MG63 (cell line): ENCODE results near the gene OXGR1. TPM values are rescaled to one million over a fixed set of nuclear protein-coding genes. Genes with fewer than 3 reads are reported as not detected.
"Not testable (repeated sequence)": the region's sequence is repeated elsewhere in the genome, so short reads cannot be mapped to it uniquely, and the experiment has no call there.

Experiments
- DNase-seq: peaks from one replicate; pipeline ENCODE4 v3.0.0-alpha.2; 2020
- H3K27me3 ChIP-seq: fragments of 250-450 bp; sonication (Bioruptor Pico); 2 replicates; pipeline ENCODE4 v1.5.1; 2020; ENCODE audit warnings: mild to moderate bottlenecking, moderate library complexity
- H3K36me3 ChIP-seq: fragments of 250-450 bp; sonication (Bioruptor Pico); 2 replicates; pipeline ENCODE4 v1.5.1; 2020; ENCODE audit warnings: mild to moderate bottlenecking, moderate library complexity
- H3K4me3 ChIP-seq: fragments of 250-450 bp; sonication (Bioruptor Pico); 2 replicates; pipeline ENCODE4 v1.5.1; 2020; ENCODE audit warnings: mild to moderate bottlenecking, moderate library complexity
- H3K9me3 ChIP-seq: fragments of 250-450 bp; sonication (Bioruptor Pico); 2 replicates; pipeline ENCODE4 v1.5.1; 2020; ENCODE audit warnings: mild to moderate bottlenecking, moderate library complexity
- total RNA-seq: library from RNA; depleted of rRNA; stranded (reverse); fragments of >200 nt; shearing (Covaris generic); gene quantifications from 2 replicates; pipeline ENCODE4 v1.2.3, GENCODE V29; 2014; ENCODE audit warnings: low replicate concordance

OXGR1 gene
- total RNA-seq, 1 experiment from 2014 or later: not detected

DNA sequence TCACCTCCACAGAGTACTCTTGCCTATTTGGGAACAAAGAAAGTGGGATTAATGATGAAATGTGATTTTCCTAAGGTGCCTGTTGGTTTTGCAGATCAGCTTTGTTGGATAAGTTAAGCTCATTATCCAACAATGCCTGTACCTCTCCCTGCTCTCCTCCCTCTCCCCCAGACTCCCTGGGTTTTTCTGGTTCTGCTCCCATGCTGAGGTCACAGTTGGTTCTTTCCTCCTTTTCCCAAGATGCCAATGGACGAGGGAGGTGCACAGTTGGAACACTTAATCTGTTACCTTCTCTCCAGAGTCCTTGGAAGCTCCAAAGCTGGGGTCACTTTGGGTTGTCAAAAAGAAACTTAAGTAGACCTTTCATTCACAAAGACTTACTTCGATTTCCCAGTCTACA, 1.6 kb downstream of the OXGR1 start:
- H3K27me3 ChIP-seq: peaks cover 38% of the 10 kb centered on the region
- H3K9me3 ChIP-seq: no peaks in the 10 kb centered on the region
- H3K4me3 ChIP-seq: no peak overlapping the region
- H3K36me3 ChIP-seq: no peaks in the 10 kb centered on the region
- DNase-seq: no peak

DNA sequence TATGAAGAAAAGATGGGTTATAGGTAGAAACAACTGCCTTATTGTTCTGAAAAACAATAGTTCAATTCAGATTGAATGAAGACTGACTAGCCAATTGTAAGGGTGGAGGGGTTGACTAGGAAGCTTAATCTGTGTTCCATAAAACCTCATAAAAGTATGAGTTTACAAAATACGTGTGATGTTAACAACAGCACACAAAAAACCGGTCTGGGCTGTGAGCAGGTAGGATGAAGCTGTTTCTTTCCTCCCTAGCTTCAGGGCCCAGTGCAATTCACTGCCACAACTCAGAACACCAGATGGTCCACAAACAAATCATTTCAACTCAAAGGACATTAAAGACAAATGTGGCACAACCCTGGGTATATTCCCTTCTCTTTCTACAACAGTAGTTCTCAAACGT, 3.2 kb downstream of the OXGR1 start:
- no peaks in the 10 kb centered on the region for H3K36me3 ChIP-seq
- no peaks in the 10 kb centered on the region for H3K9me3 ChIP-seq
- peaks cover 32% of the 10 kb centered on the region for H3K27me3 ChIP-seq
- no peak overlapping the region for H3K4me3 ChIP-seq
- no peak for DNase-seq

DNA sequence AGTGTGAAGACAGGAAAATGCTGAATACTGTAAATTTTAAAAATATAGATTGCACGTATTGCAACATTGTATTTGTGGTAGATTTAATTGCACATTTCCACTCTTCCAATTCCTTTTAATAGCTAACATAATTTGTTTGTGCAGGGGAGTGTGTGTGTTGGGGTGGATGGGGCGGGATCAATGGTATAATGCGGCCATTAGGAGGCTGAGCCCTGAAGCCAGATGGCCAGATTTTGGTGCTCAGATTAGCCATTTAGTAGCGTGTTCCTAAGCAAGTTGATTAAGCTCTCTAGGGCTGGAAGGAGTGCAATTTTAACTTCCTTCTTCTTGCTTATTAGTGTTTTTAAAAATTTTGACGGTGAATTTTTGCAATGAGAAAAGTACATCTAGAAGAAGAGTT, 5.8 kb downstream of the OXGR1 start:
- Histone ChIP-seq H3K27me3 (peaks cover 10% of the 10 kb centered on the region), H3K36me3 (no peaks in the 10 kb centered on the region), H3K9me3 (no peaks in the 10 kb centered on the region), H3K4me3 (no peak overlapping the region)
- no peak for DNase-seq

DNA sequence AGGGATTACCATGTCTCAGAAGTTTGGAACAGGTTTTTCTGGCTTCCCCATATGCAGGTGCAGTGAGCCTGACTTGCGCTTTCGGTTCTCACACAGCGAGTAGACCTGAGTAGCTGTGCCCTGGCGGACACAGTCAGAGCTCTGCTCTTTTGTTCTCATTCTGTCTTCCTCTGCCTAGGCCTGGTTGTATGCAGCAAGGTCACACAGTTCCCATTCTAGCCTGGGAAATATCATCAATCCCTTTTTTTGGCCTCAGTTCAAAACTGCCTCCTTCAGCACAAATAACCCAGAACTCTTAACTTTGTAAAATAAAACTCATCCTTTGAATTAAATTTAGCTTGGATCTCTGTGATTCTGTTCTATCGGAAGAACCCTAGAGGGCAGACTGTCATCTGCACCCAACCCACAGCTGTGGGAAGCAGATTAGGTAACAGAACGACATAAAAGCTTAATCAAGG, 10.2 kb downstream of the OXGR1 start:
- DNase-seq: no peak
- H3K9me3 ChIP-seq: no peaks in the 10 kb centered on the region
- H3K4me3 ChIP-seq: no peak overlapping the region
- peaks cover 4% of the 10 kb centered on the region; the same call in 1 of the 2 replicates for H3K27me3 ChIP-seq
- H3K36me3 ChIP-seq: no peaks in the 10 kb centered on the region

DNA sequence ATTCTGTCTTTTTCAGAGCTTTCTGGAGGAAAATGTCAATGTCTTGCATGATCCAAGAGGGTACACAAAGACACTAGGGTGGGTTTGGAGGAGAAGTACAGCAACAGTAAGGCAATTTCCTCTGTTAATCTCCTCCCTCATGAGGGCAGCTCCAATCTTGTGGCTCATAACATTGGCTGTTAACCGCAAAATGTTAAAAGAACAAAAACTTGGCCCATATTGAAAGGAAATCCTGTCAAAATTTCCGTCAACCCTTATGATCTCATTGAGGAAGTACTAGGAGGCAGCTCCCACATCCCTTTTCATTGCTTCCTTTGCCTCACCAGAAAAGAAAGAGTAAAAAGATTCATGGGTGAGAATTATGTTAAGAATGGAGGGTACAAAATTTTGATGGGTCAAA, 11.6 kb downstream of the OXGR1 start:
- DNase-seq: no peak
- Histone ChIP-seq H3K27me3 (peaks cover 6% of the 10 kb centered on the region), H3K4me3 (no peak overlapping the region), H3K9me3 (no peaks in the 10 kb centered on the region), H3K36me3 (no peaks in the 10 kb centered on the region)

DNA sequence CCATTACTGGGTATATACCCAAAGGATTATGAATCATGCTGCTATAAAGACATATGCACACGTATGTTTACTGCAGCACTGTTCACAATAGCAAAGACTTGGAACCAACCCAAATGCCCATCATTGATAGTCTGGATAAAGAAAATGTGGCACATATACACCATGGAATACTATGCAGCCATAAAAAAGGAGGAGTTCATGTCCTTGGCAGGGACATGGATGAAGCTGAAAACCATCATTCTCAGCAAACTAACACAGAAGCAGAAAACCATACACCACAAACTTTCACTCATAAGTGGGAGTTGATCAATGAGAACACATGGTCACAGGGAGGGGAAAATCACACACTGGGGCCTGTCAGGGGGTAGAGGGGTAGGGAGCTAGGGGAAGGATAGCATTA, 14.4 kb downstream of the OXGR1 start:
- H3K36me3 ChIP-seq, DNase-seq, H3K4me3 ChIP-seq, H3K9me3 ChIP-seq: not testable (repeated sequence)
- H3K27me3 ChIP-seq: peaks cover 15% of the 10 kb centered on the region

DNA sequence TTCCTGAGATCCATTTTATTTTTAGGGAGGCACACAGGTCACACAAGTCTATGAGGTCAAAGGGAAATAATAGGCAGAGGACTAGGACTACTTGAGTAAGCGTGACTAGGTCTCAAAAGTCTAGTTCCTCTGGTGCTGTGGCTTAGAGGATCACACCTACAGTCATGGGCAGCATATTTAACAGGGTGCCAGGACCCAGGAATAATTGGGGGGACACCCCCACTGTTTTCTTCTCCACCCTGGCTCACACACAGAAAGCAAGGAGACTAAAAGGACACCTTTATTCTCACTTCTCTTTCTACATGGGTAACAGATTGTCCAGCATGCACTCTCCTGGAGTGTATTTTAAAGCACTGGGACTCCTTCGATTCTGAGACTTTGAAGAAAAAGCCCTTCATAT, 26.2 kb downstream of the OXGR1 start:
- no peaks in the 10 kb centered on the region for H3K36me3 ChIP-seq
- DNase-seq: no peak
- H3K9me3 ChIP-seq: peaks cover 2% of the 10 kb centered on the region; the same call in 1 of the 2 replicates
- no peak overlapping the region for H3K4me3 ChIP-seq
- H3K27me3 ChIP-seq: peaks cover 2% of the 10 kb centered on the region

DNA sequence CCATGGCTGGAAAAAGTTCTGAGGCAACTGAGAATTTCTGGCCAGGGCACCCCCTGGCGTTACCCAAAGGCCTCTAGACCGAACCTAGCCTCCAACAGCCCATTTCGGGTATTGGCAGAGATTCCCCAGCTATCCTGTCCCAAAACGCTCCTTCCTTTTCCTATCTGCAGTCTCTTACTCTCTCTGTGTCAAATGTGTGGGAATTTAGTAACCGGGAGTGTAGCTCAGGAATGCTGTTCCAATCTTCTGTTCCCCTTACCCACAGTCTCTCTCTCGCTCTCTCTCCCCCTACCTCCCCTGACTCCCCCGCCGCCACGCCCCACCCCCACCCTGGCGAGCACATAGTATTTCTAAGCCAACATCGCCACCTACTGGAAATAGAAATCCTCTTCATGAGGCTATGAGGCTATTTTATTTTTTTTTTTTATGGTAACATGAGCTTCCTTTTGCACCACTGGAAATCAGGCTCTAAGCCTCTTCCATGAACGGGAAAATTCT, 27.0 kb downstream of the OXGR1 start:
- no peaks in the 10 kb centered on the region; the same call in 1 of the 2 replicates for H3K27me3 ChIP-seq
- peak overlapping the region; percentile 22 for H3K4me3 ChIP-seq
- peaks cover 2% of the 10 kb centered on the region; the same call in 1 of the 2 replicates for H3K9me3 ChIP-seq
- peak; percentile 9 for DNase-seq
- no peaks in the 10 kb centered on the region for H3K36me3 ChIP-seq

DNA sequence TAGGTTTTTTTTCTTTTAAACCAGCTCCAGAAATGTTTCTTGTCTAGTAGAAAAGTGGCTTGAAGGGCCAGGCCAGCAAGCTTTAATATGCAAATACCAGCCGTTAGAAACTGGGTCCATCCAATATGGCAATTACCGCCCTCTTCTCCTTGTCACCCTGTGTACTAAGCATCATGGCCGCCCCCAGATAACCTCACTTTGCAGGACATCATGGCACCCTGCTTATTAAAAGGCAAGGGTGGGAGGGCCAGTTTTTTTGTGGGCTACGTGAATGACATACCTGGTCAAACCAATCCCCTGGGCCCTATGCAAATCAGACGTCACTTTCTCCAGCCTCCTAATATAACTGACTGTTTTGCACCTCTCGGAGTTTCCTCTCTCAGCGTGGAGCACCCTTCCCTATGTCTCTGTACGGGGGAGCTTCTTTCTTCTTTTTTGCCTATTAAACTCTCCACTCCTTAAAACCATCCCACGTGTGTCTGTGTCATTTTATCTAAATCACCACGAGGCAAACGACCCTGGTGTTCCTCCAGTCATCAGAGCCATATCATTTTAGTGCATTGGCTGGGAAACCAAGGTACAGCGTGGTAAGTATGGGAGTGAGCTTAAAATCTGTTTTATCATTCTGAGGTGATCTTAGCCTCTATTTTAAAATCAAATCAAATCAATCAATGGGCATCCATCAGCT, 27.7 kb downstream of the OXGR1 start:
- DNase-seq: no peak
- no peaks in the 10 kb centered on the region; the same call in 1 of the 2 replicates for H3K27me3 ChIP-seq
- H3K4me3 ChIP-seq: no peak overlapping the region
- peaks cover 2% of the 10 kb centered on the region; the same call in 1 of the 2 replicates for H3K9me3 ChIP-seq
- no peaks in the 10 kb centered on the region for H3K36me3 ChIP-seq

DNA sequence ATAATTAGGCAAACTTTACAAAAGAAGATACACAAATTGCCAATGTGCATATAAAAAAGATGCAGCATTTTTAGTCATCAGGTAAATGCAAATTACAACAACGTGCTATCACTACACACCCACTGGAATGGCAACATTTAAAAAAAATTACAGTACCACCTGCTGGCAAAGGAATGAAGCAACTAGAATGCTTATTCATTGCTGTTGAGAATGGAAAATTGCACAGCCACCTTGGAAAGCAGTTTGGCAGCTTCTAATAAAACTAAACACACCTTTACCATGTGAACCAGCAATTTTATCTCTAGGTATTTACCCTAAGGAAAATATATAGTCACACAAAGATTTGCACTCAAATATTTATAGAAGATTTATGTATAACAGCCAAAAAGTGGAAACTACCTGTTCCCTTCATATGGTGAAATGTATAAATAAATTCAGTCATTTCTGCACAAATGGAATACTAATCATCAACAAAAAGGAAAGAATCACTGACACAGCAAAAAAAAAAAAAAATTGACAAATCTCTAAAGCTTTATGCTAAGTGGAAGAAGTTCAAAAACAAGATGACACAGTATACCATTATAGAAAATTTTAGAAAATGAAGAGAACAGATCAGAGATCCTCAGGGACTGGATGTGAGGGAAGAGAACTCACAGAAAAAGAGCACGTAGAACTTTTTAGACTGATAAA, 30.3 kb downstream of the OXGR1 start:
- Histone ChIP-seq H3K9me3 (peaks cover 2% of the 10 kb centered on the region; the same call in 1 of the 2 replicates), H3K27me3 (no peaks in the 10 kb centered on the region; the same call in 1 of the 2 replicates), H3K4me3 (no peak overlapping the region), H3K36me3 (no peaks in the 10 kb centered on the region)
- DNase-seq: no peak

DNA sequence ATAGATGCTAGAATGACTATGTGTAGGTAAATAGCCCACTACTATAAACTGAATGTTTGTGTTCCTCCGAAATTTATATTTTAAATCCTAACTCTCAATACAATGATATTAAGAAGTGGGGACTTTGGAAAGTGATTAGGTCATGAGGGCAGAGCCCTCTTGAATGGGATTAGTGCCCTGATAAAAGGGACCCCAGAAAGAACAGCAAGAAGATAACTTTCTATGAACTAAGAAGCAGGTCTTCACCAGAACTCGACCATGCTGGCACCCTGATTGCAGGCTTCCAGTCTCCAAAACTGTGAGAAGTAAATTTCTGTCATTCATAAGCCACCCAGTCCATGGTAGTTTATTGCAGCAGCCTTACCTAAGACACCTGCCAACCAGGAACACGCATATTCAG, 33.9 kb downstream of the OXGR1 start:
- Histone ChIP-seq H3K9me3 (no peaks in the 10 kb centered on the region), H3K27me3 (no peaks in the 10 kb centered on the region), H3K4me3 (no peak overlapping the region), H3K36me3 (no peaks in the 10 kb centered on the region)
- no peak for DNase-seq

DNA sequence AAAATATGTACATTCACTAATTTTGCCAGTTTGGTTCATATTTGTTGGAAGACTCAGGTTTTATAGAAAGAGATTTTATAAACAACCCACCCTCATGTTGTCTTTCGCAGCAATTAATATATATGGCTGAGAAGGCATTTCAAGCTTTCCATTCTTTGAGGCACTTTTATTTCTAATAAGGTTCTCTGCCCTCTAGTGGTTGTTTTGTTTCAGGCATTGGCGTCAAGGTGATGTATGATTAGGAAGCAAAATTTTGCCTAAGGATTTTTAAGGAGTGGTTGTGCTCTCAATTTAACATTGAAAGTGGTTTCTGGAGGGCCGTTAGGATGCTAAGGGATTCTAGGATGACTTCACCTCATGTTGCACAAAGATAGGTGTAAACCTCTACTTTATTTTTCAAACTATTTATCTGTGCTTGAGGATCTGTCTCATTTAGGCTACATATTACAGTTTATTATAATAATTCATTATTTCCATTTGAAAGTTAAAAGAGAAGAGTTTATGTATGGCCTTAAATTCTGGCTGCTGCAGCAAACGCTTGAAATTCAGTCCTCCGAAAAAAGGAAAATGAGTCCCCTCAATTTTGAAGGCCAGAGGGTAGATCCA, 35.9 kb downstream of the OXGR1 start:
- H3K9me3 ChIP-seq: no peaks in the 10 kb centered on the region
- no peaks in the 10 kb centered on the region for H3K27me3 ChIP-seq
- no peak for DNase-seq
- H3K4me3 ChIP-seq: no peak overlapping the region
- H3K36me3 ChIP-seq: no peaks in the 10 kb centered on the region

DNA sequence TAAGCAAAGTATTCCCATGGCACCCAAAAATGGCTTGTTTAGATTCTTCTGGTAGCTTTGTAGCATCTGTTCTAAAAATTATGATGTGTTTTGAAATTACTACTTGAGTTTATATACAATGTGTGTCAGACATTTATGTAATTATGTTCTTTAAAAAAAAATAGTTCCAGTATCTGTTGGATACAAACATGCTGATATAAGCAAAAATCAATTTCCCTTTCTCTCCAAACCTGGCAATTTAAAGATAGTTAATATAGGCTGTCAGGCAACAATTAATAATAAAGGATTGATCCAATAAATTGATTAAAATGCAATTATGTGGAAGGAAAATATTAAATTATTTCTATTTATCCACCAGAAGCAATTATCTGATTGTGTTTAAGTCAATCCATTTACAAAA, 41.7 kb downstream of the OXGR1 start:
- Histone ChIP-seq H3K27me3 (no peaks in the 10 kb centered on the region), H3K4me3 (no peak overlapping the region), H3K9me3 (no peaks in the 10 kb centered on the region), H3K36me3 (no peaks in the 10 kb centered on the region)
- DNase-seq: no peak

DNA sequence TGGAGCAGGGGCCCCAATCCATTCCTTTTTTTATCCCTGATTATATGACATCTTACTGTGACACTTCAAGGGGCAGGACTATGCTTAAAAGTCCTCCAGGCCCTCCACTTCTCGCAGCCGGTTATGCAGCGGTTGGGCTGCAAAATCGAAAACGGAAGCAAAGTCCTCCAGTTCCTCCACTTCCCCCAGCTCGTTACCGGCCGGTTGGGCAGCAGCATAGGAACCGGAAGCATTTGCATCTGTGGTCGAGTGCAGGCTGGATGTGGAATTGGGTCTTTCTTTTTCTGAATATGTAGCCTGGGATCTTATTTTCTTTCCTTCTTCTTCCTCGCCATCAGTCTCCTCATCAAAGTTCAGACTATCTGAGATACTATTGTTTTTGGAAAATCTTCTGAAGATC, 46.1 kb downstream of the OXGR1 start:
- no peaks in the 10 kb centered on the region for H3K9me3 ChIP-seq
- no peak overlapping the region for H3K4me3 ChIP-seq
- H3K36me3 ChIP-seq: no peaks in the 10 kb centered on the region
- no peaks in the 10 kb centered on the region for H3K27me3 ChIP-seq
- no peak for DNase-seq

DNA sequence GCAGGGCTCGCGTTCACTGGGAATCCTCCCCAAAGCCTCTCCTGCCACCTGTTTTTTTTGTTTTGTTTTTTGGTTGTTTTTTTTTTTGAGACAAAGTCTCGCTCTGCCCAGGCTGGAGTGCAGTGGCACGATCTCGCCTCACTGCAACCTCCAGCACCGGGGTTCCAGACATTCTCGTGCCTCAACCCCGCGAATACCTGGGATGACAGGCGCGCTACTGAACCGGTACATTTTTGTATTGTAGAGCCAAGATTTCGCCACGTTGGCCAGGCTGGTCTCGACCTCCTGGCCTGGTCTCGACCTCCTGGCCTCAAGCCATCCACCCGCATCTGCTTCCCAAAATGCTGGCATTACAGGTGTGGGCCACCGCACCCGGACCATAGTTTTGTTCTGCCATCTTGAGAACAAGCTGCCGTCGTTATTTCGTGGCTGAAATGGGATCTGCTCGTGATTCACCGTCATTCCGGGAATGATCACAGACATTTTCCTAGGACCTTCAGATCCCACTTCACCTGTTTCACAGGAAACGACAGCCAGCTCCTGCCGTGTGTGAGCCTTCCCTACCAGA, 46.8 kb downstream of the OXGR1 start:
- Histone ChIP-seq H3K4me3 (no peak overlapping the region), H3K36me3 (no peaks in the 10 kb centered on the region)
- DNase-seq: no peak

DNA sequence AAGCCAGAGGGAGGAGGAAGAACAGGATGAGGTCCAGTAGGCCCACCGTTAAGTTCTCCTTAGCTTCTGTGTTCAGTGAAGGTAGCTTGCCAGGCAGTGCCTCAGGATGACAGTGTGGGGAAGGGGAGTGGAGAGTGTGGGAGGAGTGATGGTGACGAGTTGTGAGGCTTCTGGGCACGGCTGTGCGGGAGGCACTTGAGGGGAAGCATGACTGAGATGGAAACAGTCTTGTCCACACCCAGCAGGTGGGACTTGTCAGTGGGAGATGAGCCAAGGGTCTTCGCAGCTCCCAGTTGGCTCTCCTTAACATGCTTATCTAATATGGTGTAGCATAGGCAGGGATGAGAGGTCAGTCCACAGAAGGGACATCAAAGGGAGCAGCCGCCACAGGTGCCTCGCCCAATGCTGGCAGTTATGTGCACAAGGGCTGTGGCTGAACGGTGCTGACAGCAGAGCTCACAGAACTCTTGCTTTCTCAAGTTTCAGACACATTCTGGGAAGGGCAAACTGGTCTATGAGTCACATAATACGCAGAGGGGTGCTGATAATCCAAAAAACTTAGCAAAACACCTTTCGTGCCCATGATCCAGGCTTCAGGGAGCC, 47.5 kb downstream of the OXGR1 start:
- no peak for DNase-seq

More for the DNA sequence above, 46.8 kb downstream of the OXGR1 start:
- Histone ChIP-seq H3K9me3 (no peaks in the 10 kb centered on the region), H3K27me3 (no peaks in the 10 kb centered on the region)

DNA sequence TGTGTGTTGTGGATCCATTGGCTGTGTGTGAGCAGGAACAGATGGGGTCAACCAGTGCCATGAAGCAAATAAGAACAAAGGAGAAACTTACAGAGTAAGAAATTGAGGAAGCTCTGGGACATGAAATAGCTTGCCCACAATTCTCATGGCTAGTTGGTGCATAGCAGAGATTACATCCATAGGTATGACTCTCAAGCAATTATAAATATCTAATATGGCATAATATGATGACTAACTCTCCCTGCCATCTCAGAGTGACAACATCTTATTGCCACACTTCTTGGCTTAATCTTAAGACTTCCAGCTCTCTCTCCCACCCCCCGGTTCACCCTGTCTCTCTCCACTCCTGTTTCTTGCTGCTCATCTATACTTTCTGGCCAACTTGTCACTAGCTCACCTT, 53.3 kb downstream of the OXGR1 start:
- Histone ChIP-seq H3K27me3 (no peaks in the 10 kb centered on the region), H3K4me3 (no peak overlapping the region), H3K36me3 (no peaks in the 10 kb centered on the region), H3K9me3 (no peaks in the 10 kb centered on the region)
- DNase-seq: no peak

More for the DNA sequence above, 47.5 kb downstream of the OXGR1 start:
- Histone ChIP-seq H3K9me3 (no peaks in the 10 kb centered on the region), H3K27me3 (no peaks in the 10 kb centered on the region), H3K4me3 (no peak overlapping the region), H3K36me3 (no peaks in the 10 kb centered on the region)
